T47D (cell line): ENCODE measurements around the gene NRP1.
A peak's percentile ranks its signal among the peaks of the same experiment; 100 is the strongest.

Experiments used
- DNase-seq, 2 experiments: peaks; one replicate each; pipeline versions ENCODE4 v3.0.0 to v3.0.0-alpha.2; 2011 to 2012; ENCODE audit warnings: low read depth in 1 of 2, low spot score in 1 of 2
- JUND ChIP-seq: IDR thresholded peaks from 2 replicates; pipeline ENCODE4 v1.6.1; 2012; ENCODE audit warnings: low read depth
- in situ Hi-C: cut with HindIII; loops from 2 replicates; pipeline ENCODE4 v1.10.0; 2016; ENCODE audit warnings: low sequenced_read_pairs, low pct_unique_long_range_greater_than_20kb

The NRP1 gene

DNA sequence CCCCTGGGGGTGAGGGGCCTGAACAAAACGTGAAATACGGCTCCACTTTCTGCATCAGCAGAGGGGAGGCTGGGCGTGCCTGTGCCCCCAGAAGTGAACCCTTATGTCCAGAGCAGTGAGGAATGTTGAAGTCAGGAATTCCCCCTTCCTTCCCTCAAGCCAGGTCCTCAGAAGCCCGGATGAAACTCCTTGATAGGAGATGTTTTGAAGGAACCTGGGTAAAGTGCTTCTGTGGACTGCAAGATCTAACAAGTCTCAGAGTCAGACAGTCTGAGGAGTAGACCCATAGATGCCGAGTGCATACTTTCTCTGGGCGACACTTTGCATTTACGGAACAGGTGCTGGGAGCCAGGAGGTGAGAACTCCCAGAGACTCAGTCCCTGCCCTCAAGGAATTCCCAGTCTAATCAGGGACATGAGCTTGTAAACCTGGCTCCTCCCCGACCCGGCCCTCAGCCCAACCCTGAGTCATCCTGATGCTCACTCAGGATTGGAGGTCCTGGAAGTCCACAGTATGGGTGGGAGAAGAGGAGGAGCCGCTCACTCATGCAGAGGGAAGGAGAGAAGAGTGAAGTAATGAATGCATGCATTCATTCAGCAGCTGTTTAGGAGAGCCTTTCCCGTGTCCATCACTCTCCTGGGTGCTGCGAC is 197.0 kb downstream of the NRP1 start:
- in situ Hi-C loops: no loop called here
- no peak for TF ChIP-seq JUND
- no peak for DNase-seq

DNA sequence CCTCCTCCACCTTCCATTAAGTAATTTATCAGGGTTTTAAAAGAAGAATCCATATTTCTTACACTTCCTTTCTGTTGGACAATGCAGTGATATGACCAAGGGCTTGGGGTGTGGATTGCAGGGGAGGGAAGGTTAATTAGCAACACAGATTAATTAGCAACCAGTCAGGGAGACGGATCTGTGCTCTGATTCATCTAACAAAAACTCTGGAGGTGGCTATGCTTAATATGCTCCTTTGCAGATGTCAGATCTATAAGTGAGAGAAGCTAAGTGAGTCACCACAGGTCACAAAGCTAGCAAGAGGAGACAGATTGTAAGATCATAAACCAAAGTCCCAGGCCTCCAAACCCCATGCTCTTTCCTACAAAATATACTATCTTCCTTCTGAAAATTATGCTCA is 197.7 kb downstream of the NRP1 start:
- in situ Hi-C loops: no loop called here
- DNase-seq: no peak
- TF ChIP-seq JUND: no peak

DNA sequence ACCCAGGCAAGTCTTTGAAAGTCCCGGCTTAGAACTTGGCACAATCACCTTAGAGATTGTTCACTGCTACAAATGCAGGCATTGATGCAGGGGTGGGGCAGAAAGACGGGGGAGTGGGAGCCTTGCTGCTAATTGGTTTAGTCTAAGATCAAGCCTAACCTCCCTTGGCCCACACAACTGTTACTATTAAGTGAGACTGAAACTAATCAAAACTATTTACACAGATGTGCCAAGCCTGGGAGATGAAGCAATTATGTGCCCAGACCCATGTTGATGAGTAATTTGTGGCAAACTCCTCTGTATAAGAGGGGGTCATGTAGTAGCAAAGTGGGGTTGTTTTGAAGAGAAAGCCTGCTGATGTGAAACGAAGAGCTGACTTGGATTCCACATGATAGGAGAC is 198.2 kb downstream of the NRP1 start:
- DNase-seq: no peak
- TF ChIP-seq JUND: no peak
- in situ Hi-C loops: no loop called here

DNA sequence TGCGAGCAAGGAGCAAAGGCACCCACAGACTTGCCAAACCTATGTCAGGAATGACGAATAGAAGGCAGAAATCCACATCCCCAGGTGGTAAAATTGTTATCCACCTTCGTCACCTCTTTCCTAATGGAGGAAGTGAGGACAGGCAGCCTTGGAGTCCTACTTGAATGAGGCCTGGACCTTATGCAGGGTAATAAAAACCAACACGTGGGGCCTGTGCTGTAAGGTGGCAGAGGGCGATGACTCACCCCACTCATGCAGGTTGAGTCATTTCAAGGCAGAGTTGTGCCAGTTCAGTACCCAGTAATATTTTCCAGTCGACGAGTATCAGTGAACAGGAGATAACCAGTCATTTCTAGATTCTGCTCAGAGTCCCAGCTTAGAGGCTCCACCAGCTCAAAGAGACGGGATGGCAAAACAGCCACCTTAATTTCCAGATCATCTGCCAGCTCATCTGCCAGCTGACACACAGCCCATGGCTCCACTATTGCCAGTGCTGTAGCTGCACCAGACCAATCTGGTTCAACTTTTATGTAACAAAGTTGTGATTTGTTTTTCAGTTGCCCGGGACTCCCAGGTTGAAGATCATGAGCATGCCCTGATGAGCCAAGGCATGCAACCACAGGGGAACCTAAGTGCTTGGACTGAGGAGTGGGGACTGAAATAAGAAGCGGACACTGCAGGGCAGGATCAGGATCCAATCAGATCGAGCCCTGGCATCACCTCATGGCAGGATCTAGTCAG is 200.3 kb downstream of the NRP1 start:
- in situ Hi-C loops: no loop called here
- no peak for DNase-seq
- TF ChIP-seq JUND: no peak

DNA sequence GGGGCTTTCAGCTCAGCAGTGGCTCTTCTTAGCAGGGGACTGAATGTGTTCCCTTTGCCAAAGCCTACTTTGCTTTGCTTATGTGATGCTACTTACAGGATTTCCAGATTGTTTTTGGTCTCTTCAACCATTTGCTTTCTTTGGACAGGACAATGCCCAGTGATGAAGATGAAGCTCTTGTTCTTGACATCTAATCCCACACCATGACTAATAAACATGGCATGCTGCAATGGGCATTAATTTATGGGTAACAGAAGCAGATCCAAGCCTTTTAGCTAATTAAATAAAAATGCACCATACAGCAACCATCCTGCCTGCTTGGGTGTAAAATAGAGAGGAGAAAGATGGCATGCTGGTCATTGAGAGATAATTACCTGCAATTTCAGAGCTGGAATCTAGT is 200.9 kb downstream of the NRP1 start:
- in situ Hi-C loops: no loop called here
- no peak for DNase-seq
- no peak for TF ChIP-seq JUND

DNA sequence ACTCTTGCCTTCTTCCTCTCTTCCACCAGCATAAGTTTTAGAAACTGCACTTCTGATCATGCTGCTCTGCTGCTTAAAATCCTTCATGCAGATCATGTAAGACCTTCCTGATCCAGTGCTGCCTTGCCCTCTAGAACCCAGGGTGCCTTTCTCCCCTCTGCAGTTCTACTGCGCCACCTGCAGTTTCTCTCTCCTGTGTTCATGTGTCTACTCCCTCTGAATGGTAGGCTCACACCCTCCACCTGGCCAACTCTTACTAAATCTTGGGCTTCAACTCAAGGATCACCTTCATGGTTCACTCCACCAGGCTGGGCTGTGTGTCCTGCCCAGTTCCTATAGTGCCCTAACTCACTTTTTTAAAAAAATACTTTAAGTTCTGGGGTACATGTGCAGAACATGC is 201.8 kb downstream of the NRP1 start:
- TF ChIP-seq JUND: no peak
- peak in 1 of 2 experiments; percentile 32 for DNase-seq
- in situ Hi-C loops: no loop called here

DNA sequence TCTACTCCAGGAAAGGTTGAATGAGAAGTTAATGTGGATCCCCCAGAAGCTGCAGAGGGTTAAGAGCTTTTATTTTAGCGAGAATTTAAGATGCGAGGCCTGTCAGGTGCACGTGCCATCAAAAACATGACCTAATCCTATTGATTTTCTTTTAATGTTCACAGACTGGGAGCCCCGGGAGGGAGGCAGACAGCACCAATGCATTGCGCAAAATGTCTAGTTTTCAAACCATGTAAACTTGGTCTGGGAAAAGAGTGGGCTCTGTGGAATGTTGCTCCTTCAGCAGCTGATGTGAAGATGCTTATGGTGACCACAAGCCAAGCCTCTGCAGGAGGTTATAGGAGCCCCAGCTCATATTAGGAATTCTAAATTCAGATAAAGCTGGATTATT is 204.5 kb downstream of the NRP1 start:
- in situ Hi-C loops: no loop called here
- no peak for DNase-seq
- no peak for TF ChIP-seq JUND

DNA sequence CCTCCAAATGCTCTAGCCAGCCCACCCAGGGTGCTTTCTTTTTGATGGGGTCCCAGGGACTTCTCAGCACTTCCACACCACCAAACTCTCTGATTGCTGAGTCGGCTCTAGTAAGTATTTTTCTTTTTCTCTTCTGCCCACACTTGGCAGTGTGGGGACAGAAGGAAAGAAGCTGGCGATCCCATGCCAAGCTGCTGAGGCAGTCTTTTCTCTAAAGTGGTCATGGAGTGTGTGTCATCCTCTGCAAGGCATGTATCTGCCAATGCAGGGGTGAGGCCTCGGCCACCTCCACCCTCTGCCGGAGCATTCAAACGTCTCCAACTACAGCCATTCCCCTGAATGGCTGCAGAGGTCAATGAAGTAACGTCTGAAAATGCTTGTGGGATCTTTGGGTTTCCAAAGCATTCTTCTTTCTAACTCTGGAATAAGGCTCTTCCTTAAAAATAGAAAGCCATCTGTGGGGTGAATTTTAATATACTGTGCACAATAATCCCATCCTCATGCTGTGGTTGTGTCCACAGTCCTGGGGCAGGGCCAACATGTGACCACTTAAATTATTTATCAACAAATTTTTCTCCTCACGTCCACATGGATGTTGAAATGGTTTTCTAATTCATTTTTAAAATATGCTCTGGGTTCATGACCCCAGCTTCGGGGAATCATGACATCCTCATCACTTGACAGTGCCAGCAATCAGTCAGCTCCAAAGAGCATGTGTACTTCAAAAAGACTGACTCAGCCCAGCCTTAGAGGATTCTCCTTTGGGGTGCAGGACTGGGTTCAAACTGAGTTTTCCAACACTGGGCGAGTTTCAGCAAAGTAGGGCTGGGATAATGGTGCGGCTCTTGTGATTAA is 205.1 kb downstream of the NRP1 start:
- no peak for TF ChIP-seq JUND
- no peak for DNase-seq
- in situ Hi-C loops: no loop called here

DNA sequence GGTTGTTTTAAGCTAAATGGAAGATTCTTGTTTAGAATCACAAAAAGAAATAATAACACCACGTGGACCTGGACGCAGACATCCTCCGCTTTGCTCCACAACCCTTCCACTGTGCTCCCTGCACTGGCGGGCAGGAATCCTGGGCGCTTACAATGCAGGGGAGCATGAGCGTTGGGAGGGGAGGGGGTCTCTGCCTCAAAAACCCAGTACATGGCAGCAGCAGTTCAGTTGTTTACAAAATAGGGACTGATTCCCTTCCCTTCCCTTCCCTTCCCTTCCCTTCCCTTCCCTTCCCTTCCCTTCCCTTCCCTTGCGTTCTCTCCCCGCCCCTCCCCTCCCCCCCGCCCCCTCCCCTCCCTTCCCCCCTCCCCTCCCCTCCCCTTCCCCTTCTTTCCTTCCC is 206.8 kb downstream of the NRP1 start:
- DNase-seq: no peak
- TF ChIP-seq JUND: no peak
- in situ Hi-C loops: no loop called here
